Inferior parietal cortex (tissue), 1 donor: Measurements from ENCODE around the gene UBA1.

Experiments used
- DNase-seq: peaks from one replicate; pipeline ENCODE4 v3.0.0-alpha.2; 2016; ENCODE audit errors: extremely low spot score

Gene UBA1

GRCh38 chrX:47228550-47229270 is 35.1 kb downstream of the UBA1 start:
- DNase-seq: no peak

- no peak for DNase-seq
These were observed 35.8 kb downstream of the UBA1 start for GRCh38 chrX:47229427-47229826.

GRCh38 chrX:47230136-47230868 is 36.7 kb downstream of the UBA1 start:
- no peak for DNase-seq

GRCh38 chrX:47231167-47231566 is 37.5 kb downstream of the UBA1 start:
- DNase-seq: no peak

GRCh38 chrX:47232197-47232802 is 38.7 kb downstream of the UBA1 start:
- no peak for DNase-seq

- peak; percentile 54 for DNase-seq
These were observed 39.2 kb downstream of the UBA1 start, which contains the start of gene USP11 for GRCh38 chrX:47232803-47233332. Gene USP11 (plus strand): TSS chrX:47233009. CDS start chrX:47233044, 35 bp downstream.

GRCh38 chrX:47233333-47234113 is 39.9 kb downstream of the UBA1 start:
- peak; percentile 82 for DNase-seq

GRCh38 chrX:47234583-47234982 is 41.0 kb downstream of the UBA1 start:
- no peak for DNase-seq

GRCh38 chrX:47235691-47236103 is 42.1 kb downstream of the UBA1 start:
- no peak for DNase-seq

- DNase-seq: no peak
These were observed 45.6 kb downstream of the UBA1 start for GRCh38 chrX:47239199-47239598.

- DNase-seq: no peak
These were observed 46.4 kb downstream of the UBA1 start for GRCh38 chrX:47239898-47240545.

GRCh38 chrX:47240619-47241018 is 47.0 kb downstream of the UBA1 start:
- no peak for DNase-seq

GRCh38 chrX:47241201-47242011 is 47.8 kb downstream of the UBA1 start:
- DNase-seq: no peak

GRCh38 chrX:47242321-47242720 is 48.7 kb downstream of the UBA1 start:
- no peak for DNase-seq

- no peak for DNase-seq
These were observed 49.7 kb downstream of the UBA1 start for GRCh38 chrX:47243351-47243750.

GRCh38 chrX:47244676-47245075 is 51.0 kb downstream of the UBA1 start:
- no peak for DNase-seq

- no peak for DNase-seq
These were observed 51.5 kb downstream of the UBA1 start for GRCh38 chrX:47245156-47245555.

GRCh38 chrX:47247206-47247998 is 53.8 kb downstream of the UBA1 start:
- no peak for DNase-seq

GRCh38 chrX:47247999-47248320 is 54.3 kb downstream of the UBA1 start:
- no peak for DNase-seq

GRCh38 chrX:47248576-47248975 is 54.9 kb downstream of the UBA1 start:
- no peak for DNase-seq
